Measurements from ENCODE around the gene NAGPA. TPM values are rescaled to one million over a fixed set of nuclear protein-coding genes. Genes with fewer than 3 reads are reported as not detected.
A peak's percentile ranks its signal among the peaks of the same experiment; 100 is the strongest.

The NAGPA gene
- total RNA-seq, 1 donor from 2014 or later, result 14.4 TPM

DNA sequence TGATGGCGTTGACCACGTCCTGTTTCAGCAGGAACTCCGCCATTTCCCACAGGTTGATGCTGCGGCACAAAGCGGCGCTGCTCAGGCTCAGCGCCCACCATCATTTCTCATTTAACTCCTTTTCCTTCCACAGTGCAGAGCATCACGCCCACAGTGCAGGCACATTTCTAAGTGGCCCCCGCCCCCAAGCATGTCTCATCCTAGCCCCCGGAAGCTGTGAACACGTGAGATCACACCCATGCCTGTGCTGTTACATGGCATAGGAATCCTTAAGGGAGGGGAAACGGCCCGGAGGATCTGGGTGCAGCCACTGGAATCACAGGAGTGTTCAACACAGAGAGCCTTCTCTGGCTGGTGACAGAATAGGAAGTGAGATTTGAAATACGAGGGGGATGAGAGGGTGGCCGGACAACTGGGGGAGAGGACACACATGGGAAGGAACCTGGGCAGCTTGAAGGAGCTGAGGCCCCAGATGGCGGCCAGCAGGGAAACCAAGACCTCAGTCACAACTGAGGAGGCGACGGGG is 4.7 kb downstream of the NAGPA start:
- no peak for DNase-seq (ENCODE audit: low read depth)

DNA sequence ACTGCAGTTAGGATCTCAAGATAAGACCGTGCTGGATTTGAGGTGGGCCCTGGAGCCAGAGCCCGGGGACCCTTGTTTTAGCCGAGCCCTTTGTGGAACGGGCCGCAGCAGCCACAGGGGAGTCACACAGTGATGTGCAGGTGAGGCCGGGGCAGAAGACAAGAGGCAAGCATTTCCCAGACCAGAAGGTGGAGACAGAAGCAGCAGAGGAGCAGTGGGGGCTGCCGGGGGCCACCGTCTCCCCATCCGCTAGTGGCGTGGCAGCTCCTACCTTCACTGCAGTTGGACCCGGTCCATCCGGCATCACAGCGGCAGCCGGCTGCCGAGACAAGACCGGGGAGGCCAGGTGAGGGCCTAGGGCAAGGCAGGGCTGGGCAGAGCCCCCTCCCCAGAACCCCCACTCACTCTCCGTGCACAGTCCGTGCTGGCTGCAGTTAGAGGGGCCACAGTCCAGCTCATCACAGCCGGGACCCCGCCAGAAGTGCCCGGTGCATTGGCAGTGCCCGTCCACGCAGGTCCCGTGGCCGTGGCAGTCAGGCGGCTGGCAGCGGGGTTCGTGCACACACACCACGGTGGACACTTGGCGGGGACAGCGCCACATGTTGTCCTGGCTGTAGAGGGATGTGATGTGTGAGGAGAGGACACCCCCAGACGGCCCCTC is 6.0 kb downstream of the NAGPA start:
- no peak for DNase-seq (ENCODE audit: low read depth)

DNA sequence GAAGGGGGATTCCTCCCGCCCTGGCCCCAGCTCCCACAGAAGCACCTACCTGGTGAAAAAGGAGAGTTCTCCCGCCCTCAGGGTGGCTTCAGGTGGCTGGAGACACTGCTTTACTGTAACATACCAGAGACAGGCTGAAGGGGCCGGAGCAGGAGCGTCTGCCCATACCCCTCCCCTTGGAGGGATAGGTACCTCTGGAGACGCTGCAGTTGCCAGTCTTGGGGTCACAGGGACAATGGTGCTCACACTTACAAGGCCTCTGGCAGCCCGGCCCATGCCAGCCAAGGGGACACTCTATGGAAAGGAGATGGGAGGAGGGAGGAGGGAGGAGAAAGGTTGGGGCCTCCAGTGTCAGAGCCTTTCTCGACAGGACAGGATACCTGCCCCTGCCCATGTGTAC is 6.6 kb downstream of the NAGPA start:
- no peak for DNase-seq (ENCODE audit: low read depth)

DNA sequence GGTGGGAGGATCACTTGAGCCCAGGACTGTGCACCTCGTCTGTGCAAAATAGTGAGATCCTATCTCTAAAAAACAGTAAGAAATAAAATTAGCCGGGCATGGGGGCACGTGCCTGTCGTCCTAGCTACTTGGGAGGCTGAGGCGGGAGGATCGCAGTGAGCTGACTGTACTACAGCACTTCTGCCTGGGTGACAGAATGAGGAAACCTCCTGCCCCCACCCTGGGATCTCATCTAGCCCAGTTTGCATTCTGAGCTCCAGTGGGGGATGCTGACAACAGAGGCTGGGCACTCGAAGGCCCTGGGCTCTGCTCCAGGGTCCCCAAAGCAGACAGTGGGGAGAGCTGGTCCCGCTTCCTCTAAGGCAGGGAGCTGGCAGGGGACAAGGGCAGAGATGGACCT is 7.1 kb downstream of the NAGPA start:
- no peak for DNase-seq (ENCODE audit: low read depth)

DNA sequence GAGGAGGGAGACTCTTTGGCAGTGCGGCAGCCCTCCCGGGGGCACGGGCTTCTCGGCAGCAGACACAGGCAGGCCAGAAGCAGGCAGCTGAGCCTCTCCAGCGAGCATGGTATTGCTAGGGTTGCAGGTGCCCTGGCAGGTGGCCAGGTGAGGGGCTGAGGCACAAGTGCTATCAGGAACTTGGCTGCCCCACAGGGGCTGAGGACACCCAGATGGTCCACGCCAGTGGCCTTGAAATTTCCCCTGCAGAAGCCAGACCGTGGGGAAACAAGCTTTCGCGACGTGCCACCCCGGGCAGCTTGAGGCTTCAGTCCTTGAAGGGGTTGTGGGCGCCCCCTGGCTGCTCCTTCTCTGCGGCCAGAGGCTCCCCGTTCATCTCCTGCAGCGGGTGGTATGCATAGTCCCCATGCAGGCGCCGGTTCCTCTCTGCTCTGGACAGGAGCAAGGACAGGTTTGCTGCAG is 8.5 kb downstream of the NAGPA start:
- no peak for DNase-seq (ENCODE audit: low read depth)

DNA sequence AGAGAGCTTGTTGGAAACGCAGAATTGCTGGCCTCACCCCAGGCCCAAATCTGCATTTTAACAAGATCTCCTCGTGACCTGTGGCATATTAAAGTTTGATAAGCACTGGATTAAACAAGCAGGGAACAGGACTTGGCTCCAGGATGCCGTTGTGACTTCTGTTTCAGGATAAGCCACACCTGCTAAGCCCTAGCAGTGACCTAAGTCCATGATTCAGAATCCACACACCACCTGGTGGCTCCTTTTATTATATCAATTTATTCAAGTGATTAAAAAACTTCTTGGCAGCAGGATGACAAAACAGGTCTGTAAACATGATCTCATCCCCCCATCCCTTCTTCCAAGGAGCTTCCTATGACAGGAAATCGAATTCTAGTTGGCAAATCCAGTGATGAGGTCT is 9.1 kb downstream of the NAGPA start:
- DNase-seq (ENCODE audit: low read depth), result peak; percentile 30

DNA sequence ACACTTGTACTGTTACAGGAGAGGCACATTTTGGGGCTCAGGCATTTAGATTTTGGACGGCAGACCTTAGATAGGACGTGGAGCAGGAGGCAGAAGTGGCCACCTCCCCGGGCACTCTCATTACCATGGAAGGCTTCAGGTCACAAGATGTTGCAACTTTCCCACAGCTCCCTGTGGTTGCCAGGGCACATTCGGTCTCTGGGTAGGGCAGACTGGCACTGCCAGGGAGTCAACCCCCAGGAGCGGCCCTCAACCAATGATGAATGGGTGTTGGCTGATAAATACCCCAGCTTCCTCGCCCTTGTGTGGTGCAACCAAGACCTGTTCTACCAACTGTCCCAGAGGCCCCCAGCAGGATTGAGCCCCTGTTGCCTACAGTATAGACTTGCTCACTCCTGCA is 11.2 kb downstream of the NAGPA start:
- no peak for DNase-seq (ENCODE audit: low read depth)

DNA sequence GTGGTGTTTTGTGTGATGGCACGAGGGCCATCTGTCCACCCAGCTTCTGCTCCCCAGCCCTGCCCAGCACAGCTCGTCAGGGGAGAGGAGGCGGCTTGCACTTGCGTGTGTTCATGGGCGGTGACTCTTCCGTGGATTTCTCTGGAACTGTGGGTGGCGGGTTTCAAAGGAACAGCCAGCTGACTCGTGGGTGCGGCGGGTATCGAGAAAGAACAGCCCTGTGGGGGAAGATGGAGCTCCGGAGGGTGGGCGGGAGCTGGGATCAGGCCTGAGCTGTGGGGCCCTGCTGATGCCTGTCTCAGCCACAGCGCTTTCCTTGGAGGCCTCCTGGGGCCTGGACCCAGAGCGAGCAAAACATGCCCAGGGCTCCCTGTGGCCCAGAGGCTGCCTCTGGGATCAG is 13.2 kb downstream of the NAGPA start:
- no peak for DNase-seq (ENCODE audit: low read depth)

DNA sequence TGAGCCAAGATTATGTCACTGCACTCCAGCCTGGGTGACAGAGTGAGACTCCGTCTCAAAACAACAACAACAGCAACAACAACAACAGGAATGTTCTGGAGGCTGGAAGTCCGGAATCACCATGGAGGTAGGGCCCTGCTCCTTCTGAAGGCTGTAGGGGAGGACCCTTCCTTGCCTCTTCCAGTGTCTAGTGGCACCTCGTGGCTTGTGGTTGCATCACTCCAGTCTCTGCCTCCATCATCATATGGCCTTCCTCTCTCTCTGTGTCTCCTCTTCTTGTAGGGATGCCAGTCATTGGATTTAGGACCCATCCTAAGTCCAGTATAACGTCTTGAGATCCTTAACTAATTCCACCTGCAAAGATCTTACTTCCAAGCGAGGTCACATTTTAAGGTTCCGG is 14.0 kb downstream of the NAGPA start:
- no peak for DNase-seq (ENCODE audit: low read depth)

DNA sequence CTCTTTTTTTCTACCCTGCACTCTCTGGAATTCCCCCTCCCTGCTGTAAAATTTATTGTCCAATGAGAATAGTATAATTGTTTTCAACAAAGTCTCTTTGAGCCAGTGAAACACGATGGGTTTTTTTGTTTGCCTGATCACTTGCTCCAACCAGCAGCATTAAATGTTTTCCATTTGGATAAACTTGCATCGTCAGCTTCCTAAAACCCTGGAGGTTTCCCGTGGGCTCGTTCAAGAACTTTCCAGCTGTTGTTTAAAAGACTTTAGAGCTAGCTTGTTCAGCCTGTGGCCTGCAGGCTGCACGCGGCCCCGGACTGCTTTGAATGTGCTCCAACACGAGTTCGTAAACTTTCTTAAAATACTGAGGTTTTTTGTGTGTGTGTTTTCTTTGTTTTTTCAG is 14.9 kb downstream of the NAGPA start:
- DNase-seq (ENCODE audit: low read depth), result peak; percentile 63

DNA sequence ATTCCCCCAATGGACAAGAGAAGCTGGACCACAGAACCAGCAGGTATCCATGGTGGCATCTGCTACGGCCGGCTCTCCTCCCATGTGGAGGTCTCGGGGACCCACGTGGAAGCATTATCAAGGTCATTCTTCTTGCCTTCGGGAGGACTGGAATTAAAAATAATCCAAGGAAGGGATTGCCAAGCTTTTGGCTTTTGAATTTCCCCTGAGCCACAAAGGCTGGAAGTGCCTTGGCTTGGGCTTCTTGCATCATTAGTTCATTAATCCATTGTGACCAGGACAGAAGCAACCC is 16.1 kb downstream of the NAGPA start:
- DNase-seq (ENCODE audit: low read depth), result no peak

DNA sequence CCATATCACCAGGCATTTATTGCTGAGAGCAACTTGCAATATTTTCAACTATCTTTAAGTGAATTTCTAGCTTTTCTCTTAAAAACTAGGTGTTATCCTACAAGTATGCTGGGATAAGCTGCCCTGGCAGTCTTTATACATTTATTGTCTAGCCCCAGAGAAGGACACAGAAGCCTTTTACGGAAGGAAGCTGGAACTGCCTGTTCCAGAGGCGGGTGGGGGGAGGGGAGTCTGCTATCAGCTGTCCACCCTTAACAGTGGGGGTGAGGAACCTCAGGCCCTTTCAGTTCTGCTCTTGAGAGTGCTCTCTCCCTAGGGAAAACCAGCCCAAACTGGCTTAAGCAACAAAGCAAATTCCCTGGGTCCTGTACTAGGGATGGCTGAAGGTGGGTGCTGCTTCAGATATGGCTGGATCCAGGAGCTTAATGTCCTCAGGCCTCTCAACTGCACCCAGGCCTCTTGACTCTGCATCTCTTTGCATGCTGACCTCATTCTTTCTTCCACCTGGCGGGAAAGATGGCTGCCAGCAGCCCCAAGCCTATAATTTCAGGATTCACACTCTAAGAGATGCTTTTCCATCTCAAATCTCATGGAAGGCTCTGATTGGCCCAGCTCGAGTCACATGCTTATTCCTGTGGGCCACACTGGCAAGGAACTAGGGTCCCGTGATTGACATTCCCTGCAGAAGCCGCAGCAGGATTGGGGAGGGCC is 16.6 kb downstream of the NAGPA start:
- no peak for DNase-seq (ENCODE audit: low read depth)

DNA sequence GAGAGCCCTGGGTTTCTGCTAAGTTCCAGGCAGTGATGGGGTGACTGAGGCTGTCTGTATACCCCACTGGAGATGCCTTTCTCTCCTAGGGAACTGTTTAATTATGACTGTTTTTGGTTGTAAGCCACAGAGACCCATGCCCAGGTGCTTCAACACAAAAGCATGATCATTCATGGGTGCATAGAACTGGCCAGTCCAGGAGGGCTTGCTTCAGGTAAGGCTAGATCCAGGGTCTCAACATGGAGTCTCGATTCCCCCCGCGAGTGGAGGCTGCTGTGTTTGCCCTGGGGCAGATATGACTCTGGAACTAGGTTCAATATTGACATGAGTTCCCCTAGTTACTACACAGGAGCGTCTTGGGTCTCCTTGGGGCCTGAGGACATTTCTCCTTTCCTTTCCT is 17.8 kb downstream of the NAGPA start:
- DNase-seq (ENCODE audit: low read depth), result no peak

DNA sequence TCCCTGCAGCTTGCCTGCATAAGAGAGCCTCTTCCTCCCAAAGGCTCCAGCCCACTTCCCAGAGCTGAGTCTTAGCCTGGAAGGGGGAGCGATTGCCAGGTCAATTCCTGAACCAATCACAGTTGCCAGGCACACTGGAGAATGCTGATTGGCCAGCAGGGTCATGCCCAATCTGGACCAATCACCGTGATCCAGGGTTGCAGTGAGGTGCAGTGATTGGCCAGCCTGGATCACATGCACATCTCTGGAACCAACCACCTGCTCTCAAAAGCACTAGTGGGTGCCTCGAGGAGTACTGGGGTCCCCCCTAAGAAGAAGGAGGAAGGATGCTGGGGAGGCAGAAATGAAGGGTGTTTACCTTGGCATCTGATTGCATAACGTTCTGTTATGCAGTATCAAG is 18.4 kb downstream of the NAGPA start:
- DNase-seq (ENCODE audit: low read depth), result no peak

DNA sequence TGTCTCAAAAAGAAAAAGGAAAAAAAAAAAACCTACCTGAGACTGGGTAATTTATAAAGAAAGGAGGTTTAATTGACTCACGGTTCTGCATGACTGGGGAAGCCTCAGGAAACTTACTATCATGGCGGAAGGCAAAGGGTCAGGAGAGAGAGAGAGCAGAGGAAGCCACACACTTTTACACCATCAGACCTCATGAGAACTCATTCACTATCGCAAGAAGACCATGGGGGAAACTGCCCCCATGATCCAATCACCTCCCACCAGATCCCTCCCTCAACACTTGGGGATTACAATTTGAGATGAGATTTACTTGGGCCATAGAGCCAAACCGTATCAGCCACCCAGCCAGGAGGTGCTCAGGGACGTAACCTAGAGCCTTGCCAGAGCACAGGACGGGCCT is 20.8 kb downstream of the NAGPA start:
- no peak for DNase-seq (ENCODE audit: low read depth)

DNA sequence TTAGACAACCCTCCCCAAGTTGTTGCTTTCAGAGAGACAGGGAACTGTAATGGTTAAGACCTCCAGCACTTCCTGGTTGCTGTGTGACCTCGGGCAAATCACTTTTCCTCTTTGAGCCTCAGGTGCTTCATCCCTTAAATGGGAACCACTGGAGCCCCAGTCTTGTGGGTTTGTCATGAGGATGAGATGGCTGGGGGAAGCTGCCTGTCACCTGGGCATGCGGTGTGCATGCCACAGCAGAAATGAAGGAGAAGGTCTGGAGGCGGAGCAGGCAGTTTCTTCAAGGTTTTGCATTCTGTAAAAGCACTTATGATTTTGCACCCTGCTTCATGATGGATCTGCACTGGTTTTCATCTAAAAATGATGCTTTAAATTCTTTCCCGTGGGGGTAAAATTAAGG is 22.1 kb downstream of the NAGPA start:
- DNase-seq (ENCODE audit: low read depth), result no peak

DNA sequence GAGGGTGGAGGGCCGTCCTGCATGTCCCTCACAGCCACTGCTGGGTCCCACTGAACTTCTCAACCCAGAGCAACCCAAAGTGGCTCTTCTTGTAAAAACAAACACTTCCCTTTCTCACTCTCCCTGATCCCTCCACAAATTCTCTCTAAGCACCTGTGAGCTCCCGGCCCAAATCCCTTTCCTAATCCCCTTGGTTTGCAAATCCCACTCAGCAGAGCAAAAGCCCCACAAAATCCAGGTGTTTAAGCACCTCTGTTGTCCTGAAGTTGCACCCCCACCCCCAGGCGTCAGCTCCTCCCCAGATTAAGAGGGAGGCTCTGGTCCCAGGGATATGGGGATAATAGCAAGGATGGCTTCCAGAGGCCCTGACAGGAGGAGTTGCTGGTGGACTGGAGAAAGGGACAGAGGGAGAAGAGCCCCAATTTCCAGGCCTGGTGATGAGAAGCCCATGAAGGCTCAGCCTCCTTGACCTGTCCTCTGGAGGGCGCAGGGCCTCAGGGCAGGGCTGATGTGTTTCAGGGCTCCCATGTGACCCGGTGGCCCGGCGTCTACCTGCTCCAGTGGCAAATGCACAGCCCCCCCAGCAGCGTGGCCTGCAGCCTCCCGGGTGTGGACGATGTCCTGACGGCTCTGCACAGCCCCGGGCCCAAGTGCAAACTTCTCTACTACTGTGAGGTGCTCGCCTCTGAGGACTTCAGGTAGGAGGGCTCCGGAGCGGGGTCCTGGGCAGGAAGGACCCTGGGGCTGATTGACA is 23.0 kb downstream of the NAGPA start:
- DNase-seq (ENCODE audit: low read depth), result no peak

DNA sequence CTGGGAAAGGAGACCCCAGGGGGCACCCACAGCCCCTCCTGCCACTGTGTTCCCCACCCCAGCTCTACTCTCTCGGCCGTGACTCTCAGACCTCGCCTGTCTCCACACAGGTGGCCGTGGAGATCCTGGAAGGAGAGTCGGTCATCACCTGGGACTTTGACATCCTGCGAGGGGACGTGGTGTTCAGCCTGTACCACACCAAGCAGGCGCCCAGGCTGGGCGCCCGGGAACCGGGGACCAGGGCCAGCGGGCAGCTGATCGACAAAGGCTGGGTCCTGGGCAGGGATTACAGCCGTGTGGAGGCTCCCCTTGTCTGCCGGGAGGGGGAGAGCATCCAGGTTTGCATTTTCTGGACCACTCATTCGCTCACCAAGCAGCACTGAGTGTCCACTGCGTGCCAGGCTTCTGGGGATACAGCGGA is 25.4 kb downstream of the NAGPA start:
- DNase-seq (ENCODE audit: low read depth), result no peak

DNA sequence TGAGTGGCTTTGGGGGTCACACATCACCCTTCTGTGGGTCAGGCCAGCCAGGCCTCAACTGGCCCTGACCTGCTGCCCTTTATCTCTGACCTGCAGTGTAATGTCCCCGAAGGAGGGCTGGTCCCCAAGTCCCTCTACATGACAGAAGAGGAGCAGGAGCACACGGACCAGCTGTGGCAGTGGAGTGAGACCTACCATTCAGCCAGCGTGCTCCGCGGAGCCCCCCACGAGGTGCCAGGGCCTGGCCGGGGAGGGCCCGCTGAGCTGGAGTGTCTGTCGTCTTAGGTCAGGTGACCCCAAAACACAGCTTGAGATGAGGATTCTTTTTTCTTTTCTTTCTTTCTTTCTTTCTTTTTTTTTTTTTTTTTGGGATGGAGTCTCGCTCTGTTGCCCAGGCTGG is 26.5 kb downstream of the NAGPA start:
- no peak for DNase-seq (ENCODE audit: low read depth)

DNA sequence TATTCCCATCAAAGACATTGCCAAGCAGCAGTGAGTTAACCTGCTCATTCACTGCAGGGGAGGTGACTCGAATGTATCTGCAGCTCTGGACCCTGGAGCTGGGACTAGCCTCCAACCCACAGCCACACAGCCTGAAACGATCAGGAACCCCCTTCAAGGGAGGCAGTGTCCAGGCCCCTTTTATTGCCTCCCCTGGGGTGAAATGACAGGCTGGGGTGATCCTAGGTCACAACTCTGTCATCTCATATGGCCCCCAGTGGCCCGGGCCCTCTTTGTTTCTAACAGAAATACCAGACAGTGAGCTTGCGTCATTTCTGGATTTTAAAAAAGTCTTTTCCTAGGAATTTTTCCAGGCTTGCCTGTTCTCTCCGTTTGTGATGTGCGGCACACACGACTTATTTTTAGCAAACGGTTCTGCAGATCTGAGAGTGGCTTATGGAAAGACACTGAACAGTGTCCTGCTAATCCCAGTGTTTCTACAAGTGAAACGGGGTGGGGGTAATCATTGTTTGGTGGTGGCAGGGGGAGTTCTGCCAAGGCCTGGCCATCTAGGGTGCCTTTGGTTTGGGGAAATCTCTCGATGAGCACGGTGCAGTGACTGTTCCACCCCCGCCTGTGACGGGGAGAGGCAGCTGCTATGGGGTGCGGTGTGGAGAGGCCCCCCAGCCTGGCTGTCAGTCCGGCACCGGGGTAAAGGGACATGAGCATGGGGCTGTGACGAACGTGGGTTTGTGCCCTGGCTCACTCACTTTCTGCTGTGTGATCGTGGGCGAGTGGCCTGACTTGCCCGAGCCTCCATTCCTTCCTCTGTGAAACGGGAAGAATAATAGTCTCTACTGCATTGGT is 27.2 kb downstream of the NAGPA start:
- no peak for DNase-seq (ENCODE audit: low read depth)

DNA sequence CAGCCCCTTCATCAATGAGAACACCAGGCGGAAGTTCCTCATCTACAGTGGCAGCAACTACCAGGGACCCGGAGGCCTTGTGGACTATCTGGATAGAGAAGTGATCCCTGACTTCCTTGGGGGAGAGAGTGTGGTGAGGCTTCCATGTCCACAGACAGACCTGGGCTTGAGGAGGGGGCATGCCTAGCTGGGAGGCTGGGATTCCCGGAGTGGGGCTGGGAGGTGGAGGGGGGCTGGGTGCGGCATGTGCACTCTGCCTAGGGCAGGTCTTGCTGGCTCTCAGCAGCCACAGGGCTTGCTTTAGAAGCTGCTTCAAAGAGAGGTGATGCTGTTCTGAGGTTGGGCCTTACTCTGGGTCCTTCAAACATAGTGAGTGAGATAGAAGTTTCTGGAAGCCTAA is 27.8 kb downstream of the NAGPA start:
- no peak for DNase-seq (ENCODE audit: low read depth)

DNA sequence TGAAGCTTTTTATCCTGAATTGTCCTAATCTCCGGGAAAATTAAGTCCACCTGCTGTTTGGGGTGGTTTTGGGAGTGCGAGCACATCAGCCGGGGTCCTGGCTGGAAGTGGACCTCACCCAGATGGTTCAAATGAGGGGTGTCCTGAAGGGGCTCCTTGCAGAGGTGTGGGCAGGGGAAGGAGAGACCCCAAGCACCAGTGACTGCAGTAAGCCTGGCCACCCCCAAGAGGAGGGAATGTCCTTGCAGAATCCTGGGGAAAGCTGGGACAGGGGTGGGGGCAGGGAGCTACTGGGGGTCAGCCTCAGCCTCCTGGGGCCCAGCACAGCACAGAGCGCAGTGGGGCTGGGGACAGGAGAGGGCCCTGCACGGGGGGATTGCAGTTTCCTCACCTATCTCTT is 29.4 kb downstream of the NAGPA start:
- no peak for DNase-seq (ENCODE audit: low read depth)

Measured in myocyte (in vitro differentiated cells).